HepG2 (cell line): ENCODE data around the gene RWDD2A. TPM values are rescaled to one million over a fixed set of nuclear protein-coding genes. Genes with fewer than 3 reads are reported as not detected.
"Not testable (repeated sequence)": the region's sequence is repeated elsewhere in the genome, so short reads cannot be mapped to it uniquely, and the experiment has no call there.

Experiments used
- ATAC-seq: fragments of 200-7000 bp; cut with Tn5 transposase; 3 replicates; pipeline ENCODE4 v1.9.1; 2020; ENCODE audit warnings: mild to moderate bottlenecking, moderate library complexity
- BruUV-seq: library from RNA; stranded (reverse); fragments of 400-500 nt; replicated peaks from 2 replicates; lab custom pipeline; 2021; lab: Mats Ljungman, UMichigan
- CTCF ChIA-PET: fragments of 300-600 bp; formaldehyde crosslinking; extraction: SDS; loops from one replicate; lab custom pipeline; 2021; ENCODE audit warnings: low total read pairs, inconsistent platforms, low intra/inter-chr PET ratio; lab: Yijun Ruan, JAX
- POLR2A ChIA-PET: fragments of 350-600 bp; sonication (Branson Sonifier 250); formaldehyde crosslinking; loops from one replicate; lab custom pipeline; 2020; ENCODE audit warnings: antibody characterized with exemption, inconsistent platforms; lab: Yijun Ruan, JAX
- DNase-seq: peaks from one replicate; pipeline ENCODE4 v3.0.0-alpha.2; 2015; ENCODE audit warnings: low spot score
- FAIRE-seq: peaks from 3 replicates; lab custom pipeline; 2011; peaks lifted over from hg19 to GRCh38; lab: Jason Lieb, UNC
- H2AFZ ChIP-seq: one replicate; pipeline ENCODE4 v1.6.1; 2011; ENCODE audit warnings: low read length, inconsistent platforms
- H3K27ac ChIP-seq: fragments of 300-600 bp; 3 replicates; pipeline ENCODE4 v1.8.0; 2011; ENCODE audit warnings: mixed run types, mild to moderate bottlenecking, mixed read lengths, low read length, inconsistent platforms; ENCODE audit not compliant: insufficient read depth; ENCODE audit errors: extremely low read length
- H3K27me3 ChIP-seq, 2 experiments: fragments of 200-600 bp in 1 of 2; 2 replicates in 1 of 2; 3 replicates in 1 of 2; pipeline versions ENCODE4 v1.6.0 to v1.8.0; 2011; ENCODE audit warnings: low read length in 2 of 2, mild to moderate bottlenecking in 2 of 2, moderate library complexity in 2 of 2, inconsistent platforms in 1 of 2; ENCODE audit not compliant: insufficient read depth in 2 of 2, control insufficient read depth in 1 of 2
- H3K36me3 ChIP-seq, 2 experiments: fragments of 200-600 bp in 1 of 2; replicated peaks in 1 of 2; 2 replicates in 1 of 2; 3 replicates in 1 of 2; pipeline versions ENCODE4 v1.5.1 to v1.8.0; 2011; ENCODE audit warnings: low read length in 2 of 2, inconsistent platforms in 1 of 2; ENCODE audit not compliant: insufficient read depth in 2 of 2, control insufficient read depth in 1 of 2
- H3K4me1 ChIP-seq: 2 replicates; pipeline ENCODE4 v1.5.1; 2012; ENCODE audit warnings: low read length, inconsistent platforms; ENCODE audit not compliant: insufficient read depth
- H3K4me2 ChIP-seq: 2 replicates; pipeline ENCODE4 v1.6.0; 2011; ENCODE audit warnings: low read depth, low read length, inconsistent platforms
- H3K4me3 ChIP-seq, 3 experiments: fragments of 200-600 bp in 1 of 3; sonication (generic), shearing (Covaris generic) in 1 of 3; replicated peaks in 1 of 3; 2 replicates each; pipeline ENCODE4 v1.5.1; 2011 to 2016; ENCODE audit warnings: low read length in 3 of 3, inconsistent platforms in 2 of 3, low read depth in 2 of 3, mild to moderate bottlenecking in 2 of 3, control low read depth in 1 of 3, mixed read lengths in 1 of 3; ENCODE audit not compliant: insufficient read depth in 1 of 3
- H3K79me2 ChIP-seq: one replicate; pipeline ENCODE4 v1.6.1; 2011; ENCODE audit warnings: low read length, inconsistent platforms; ENCODE audit not compliant: insufficient read depth
- H3K9ac ChIP-seq: 2 replicates; pipeline ENCODE4 v1.6.0; 2011; ENCODE audit warnings: mild to moderate bottlenecking, low read depth, low read length, inconsistent platforms; ENCODE audit not compliant: insufficient read depth
- H3K9me3 ChIP-seq: 2 replicates; pipeline ENCODE4 v1.5.1; 2012; ENCODE audit warnings: mild to moderate bottlenecking, low read length
- H4K20me1 ChIP-seq: 2 replicates; pipeline ENCODE4 v1.6.0; 2011; ENCODE audit warnings: inconsistent platforms, mild to moderate bottlenecking, low read length, moderate library complexity; ENCODE audit not compliant: insufficient read depth
- GABPB1 ChIP-seq: IDR thresholded peaks from 2 replicates; pipeline ENCODE4 v1.6.1; 2016; ENCODE audit warnings: mild to moderate bottlenecking, missing genetic modification reagents, moderate library complexity, missing compliant biosample characterization
- KAT7 ChIP-seq: IDR thresholded peaks from 2 replicates; pipeline ENCODE4 v1.6.1; 2018; ENCODE audit warnings: borderline replicate concordance, missing compliant biosample characterization
- ZMYM3 ChIP-seq: sonication (generic); formaldehyde crosslinking; IDR thresholded peaks from 2 replicates; pipeline ENCODE4 v1.5.1; 2020; ENCODE audit warnings: mild to moderate bottlenecking, missing genetic modification reagents
- ZNF441 ChIP-seq: sonication (generic); formaldehyde crosslinking; IDR thresholded peaks from 2 replicates; pipeline ENCODE4 v1.7.0; 2021; ENCODE audit warnings: missing genetic modification reagents, borderline replicate concordance
- ZNF460 ChIP-seq: sonication (generic); formaldehyde crosslinking; IDR thresholded peaks from 2 replicates; pipeline ENCODE4 v1.5.1; 2020; ENCODE audit warnings: missing genetic modification reagents, mild to moderate bottlenecking, borderline replicate concordance
- WGBS: methylation state at CpG from one replicate; pipeline ENCODE4 v1.1.6; 2017; ENCODE audit warnings: low lambda C conversion rate; 5-methylcytosine and 5-hydroxymethylcytosine counted together
- in situ Hi-C: cut with HindIII; loops from 2 replicates; pipeline ENCODE4 v1.10.0; 2017; ENCODE audit warnings: low pct_unique_long_range_greater_than_20kb; ENCODE audit not compliant: extremely low pct_ligation_motif_present
- intact Hi-C: fragments of 100-400 bp; cut with micrococcal nuclease; formaldehyde crosslinking; loops from one replicate; pipeline ENCODE4 v1.10.0; 2022; ENCODE audit not compliant: unreplicated experiment
- polyA plus RNA-seq, 8 experiments: library from polyadenylated mRNA; depleted of rRNA in 3 of 8; stranded (reverse) in 7 of 8; unstranded in 1 of 8; fragments of >200 nt; fragmentation: Illumina TruSeq in 4 of 8; extraction: Trizol in 4 of 8; gene quantifications; 2 replicates each; pipeline versions ENCODE4 v1.2.1 to v1.2.3, GENCODE V29; 2011 to 2016; ENCODE audit warnings: low read depth in 4 of 8, missing spikeins in 1 of 8, mixed read lengths in 1 of 8; ENCODE audit not compliant: insufficient read depth in 1 of 8
- total RNA-seq, 5 experiments: library from RNA; depleted of rRNA; stranded (reverse); fragments of >200 nt; fragmentation: Illumina TruSeq; extraction: Trizol; gene quantifications; 2 replicates each; pipeline ENCODE4 v1.2.3, GENCODE V29; 2016; ENCODE audit warnings: low read depth in 1 of 5
- TF ChIP-seq, protein P1 (sequence below): sonication (generic); formaldehyde crosslinking; IDR thresholded peaks from 2 replicates; pipeline ENCODE4 v1.5.0; 2020; ENCODE audit warnings: mild to moderate bottlenecking, missing genetic modification reagents
- TF ChIP-seq, protein P2 (sequence below): IDR thresholded peaks from 2 replicates; pipeline ENCODE4 v1.4.0; 2020; ENCODE audit warnings: mild to moderate bottlenecking, missing genetic modification reagents

The RWDD2A gene
- total and polyA plus RNA-seq, 2 of the 13 experiments (the other 11 are each of a cell fraction or from before 2014, with no cell fraction given) = 5.3 to 8.1 TPM

DNA sequence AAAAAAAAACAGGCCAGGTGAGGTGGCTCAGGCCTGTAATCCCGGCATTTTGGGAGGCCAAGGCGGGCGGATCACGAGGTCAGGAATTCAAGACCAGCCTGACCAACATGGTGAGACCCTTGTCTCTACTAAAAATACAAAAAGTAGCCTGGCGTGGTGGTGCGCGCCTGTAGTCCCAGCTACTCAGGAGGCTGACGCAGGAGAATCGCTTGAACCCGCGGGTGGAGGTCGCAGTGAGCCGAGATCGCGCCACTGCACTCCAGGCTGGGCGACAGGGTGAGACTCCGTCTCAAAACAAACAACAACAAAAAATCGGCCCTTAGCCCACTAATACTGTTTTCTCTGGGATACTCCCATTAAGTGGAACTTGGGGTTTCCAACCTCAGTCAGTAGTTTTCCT lies 1.2 kb upstream of the RWDD2A start:
- intact Hi-C loops (loop anchor here (5.0 kb wide), 2 partner anchors 50 to 945 kb away; partner anchors contain the start of gene IBTK), in situ Hi-C loops (loop anchor here (25.0 kb wide), 1 partner anchor 955 kb away; the partner anchor contains the start of gene IBTK)
- peaks cover 34% of the 10 kb centered on the region for H4K20me1 ChIP-seq
- WGBS = 14% methylated on average over 14 of the region's 18 CpGs
- H3K79me2 ChIP-seq = peaks cover 59% of the 10 kb centered on the region
- POLR2A ChIA-PET = interaction anchor here (0.6 to 2.7 kb wide), 3 partner anchors 12 to 124 kb away, joined by 4 to 7 read pairs (median 5); partner anchors contain the start of gene DOP1A
- peak overlapping the region; percentile 98 for H3K9ac ChIP-seq
- H3K4me2 ChIP-seq = peak overlapping the region; percentile 73
- peak overlapping the region; percentile 90 to 98 (median 97) for H3K4me3 ChIP-seq
- not testable (repeated sequence) for H2AFZ ChIP-seq, ATAC-seq, H3K9me3 ChIP-seq
- peaks cover 8 to 40% of the 10 kb centered on the region in 2 experiments for H3K36me3 ChIP-seq
- DNase-seq = peak; percentile 1
- H3K27ac ChIP-seq = peak overlapping the region; percentile 95
- TF ChIP-seq, protein P1, sequence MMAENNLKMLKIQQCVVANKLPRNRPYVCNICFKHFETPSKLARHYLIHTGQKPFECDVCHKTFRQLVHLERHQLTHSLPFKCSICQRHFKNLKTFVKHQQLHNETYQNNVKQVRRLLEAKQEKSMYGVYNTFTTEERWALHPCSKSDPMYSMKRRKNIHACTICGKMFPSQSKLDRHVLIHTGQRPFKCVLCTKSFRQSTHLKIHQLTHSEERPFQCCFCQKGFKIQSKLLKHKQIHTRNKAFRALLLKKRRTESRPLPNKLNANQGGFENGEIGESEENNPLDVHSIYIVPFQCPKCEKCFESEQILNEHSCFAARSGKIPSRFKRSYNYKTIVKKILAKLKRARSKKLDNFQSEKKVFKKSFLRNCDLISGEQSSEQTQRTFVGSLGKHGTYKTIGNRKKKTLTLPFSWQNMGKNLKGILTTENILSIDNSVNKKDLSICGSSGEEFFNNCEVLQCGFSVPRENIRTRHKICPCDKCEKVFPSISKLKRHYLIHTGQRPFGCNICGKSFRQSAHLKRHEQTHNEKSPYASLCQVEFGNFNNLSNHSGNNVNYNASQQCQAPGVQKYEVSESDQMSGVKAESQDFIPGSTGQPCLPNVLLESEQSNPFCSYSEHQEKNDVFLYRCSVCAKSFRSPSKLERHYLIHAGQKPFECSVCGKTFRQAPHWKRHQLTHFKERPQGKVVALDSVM = peak; percentile 68; the same call in 1 of the 2 replicates
- peak; percentile 97 for TF ChIP-seq ZNF441 (CRISPR knock-in tag)
- TF ChIP-seq ZMYM3 (CRISPR knock-in tag) = peak; percentile 47; the same call in 1 of the 2 replicates
- TF ChIP-seq ZNF460 (CRISPR knock-in tag) = peak; percentile 88
- TF ChIP-seq KAT7 (CRISPR knock-in tag) = 0 out of 2 replicates have a peak, but pooled peaks have one; percentile 33
- TF ChIP-seq GABPB1 (CRISPR knock-in tag) = peak; percentile 21; the same call in 1 of the 2 replicates
- TF ChIP-seq, protein P2, sequence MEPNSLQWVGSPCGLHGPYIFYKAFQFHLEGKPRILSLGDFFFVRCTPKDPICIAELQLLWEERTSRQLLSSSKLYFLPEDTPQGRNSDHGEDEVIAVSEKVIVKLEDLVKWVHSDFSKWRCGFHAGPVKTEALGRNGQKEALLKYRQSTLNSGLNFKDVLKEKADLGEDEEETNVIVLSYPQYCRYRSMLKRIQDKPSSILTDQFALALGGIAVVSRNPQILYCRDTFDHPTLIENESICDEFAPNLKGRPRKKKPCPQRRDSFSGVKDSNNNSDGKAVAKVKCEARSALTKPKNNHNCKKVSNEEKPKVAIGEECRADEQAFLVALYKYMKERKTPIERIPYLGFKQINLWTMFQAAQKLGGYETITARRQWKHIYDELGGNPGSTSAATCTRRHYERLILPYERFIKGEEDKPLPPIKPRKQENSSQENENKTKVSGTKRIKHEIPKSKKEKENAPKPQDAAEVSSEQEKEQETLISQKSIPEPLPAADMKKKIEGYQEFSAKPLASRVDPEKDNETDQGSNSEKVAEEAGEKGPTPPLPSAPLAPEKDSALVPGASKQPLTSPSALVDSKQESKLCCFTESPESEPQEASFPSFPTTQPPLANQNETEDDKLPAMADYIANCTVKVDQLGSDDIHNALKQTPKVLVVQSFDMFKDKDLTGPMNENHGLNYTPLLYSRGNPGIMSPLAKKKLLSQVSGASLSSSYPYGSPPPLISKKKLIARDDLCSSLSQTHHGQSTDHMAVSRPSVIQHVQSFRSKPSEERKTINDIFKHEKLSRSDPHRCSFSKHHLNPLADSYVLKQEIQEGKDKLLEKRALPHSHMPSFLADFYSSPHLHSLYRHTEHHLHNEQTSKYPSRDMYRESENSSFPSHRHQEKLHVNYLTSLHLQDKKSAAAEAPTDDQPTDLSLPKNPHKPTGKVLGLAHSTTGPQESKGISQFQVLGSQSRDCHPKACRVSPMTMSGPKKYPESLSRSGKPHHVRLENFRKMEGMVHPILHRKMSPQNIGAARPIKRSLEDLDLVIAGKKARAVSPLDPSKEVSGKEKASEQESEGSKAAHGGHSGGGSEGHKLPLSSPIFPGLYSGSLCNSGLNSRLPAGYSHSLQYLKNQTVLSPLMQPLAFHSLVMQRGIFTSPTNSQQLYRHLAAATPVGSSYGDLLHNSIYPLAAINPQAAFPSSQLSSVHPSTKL (CRISPR knock-in tag) = 0 out of 2 replicates have a peak, but pooled peaks have one; percentile 6
- TF ChIP-seq, all 625 proteins: peak for 7; not testable (repeated sequence) for 618
- H3K27me3 ChIP-seq, FAIRE-seq, BruUV-seq, CTCF ChIA-PET: not testable (repeated sequence)
- H3K4me1 ChIP-seq = peaks cover 45% of the 10 kb centered on the region
